PC-3 (cell line): Measurements from ENCODE around the gene PTPN14.

Experiments used
- EZH2 ChIP-seq: fragments of 300-600 bp; sonication (generic); IDR thresholded peaks from one replicate; pipeline ENCODE4 v1.6.1; 2017; ENCODE audit warnings: antibody characterized with exemption, mild to moderate bottlenecking, low read length; ENCODE audit not compliant: unreplicated experiment
- EZH2phosphoT487 ChIP-seq: fragments of 300-600 bp; sonication (generic); IDR thresholded peaks from 2 replicates; pipeline ENCODE4 v1.6.1; 2018; ENCODE audit warnings: mild to moderate bottlenecking, antibody characterized with exemption, low read length, borderline replicate concordance
- TF ChIP-seq, protein P1 (sequence below): fragments of 300-600 bp; sonication (generic); conservative IDR thresholded peaks from 2 replicates; pipeline ENCODE4 v1.5.1; 2017; ENCODE audit warnings: antibody characterized with exemption, low read depth, mild to moderate bottlenecking, low read length

- TF ChIP-seq, protein P1, sequence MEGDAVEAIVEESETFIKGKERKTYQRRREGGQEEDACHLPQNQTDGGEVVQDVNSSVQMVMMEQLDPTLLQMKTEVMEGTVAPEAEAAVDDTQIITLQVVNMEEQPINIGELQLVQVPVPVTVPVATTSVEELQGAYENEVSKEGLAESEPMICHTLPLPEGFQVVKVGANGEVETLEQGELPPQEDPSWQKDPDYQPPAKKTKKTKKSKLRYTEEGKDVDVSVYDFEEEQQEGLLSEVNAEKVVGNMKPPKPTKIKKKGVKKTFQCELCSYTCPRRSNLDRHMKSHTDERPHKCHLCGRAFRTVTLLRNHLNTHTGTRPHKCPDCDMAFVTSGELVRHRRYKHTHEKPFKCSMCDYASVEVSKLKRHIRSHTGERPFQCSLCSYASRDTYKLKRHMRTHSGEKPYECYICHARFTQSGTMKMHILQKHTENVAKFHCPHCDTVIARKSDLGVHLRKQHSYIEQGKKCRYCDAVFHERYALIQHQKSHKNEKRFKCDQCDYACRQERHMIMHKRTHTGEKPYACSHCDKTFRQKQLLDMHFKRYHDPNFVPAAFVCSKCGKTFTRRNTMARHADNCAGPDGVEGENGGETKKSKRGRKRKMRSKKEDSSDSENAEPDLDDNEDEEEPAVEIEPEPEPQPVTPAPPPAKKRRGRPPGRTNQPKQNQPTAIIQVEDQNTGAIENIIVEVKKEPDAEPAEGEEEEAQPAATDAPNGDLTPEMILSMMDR, result no peak
- no peak for TF ChIP-seq EZH2
- TF ChIP-seq EZH2phosphoT487, result no peak
These were observed 37.2 kb downstream of the PTPN14 start for GRCh38 chr1:214514032-214514818.
